Common myeloid progenitor, CD34-positive (primary cell): ENCODE data around the gene NPAS2.

Experiments
- CTCF ChIA-PET: fragments of 350-600 bp; sonication (Branson Sonifier 250); formaldehyde crosslinking; loops from one replicate; lab custom pipeline; 2021; ENCODE audit warnings: antibody characterized with exemption; lab: Charles Lee
- POLR2A ChIA-PET: fragments of 350-600 bp; sonication (Branson Sonifier 250); formaldehyde crosslinking; loops from one replicate; lab custom pipeline; 2021; ENCODE audit warnings: antibody characterized with exemption; lab: Charles Lee
- DNase-seq, 3 donors: peaks; one replicate each; pipeline versions ENCODE4 v3.0.0 to v3.0.0-alpha.2; 2013
- H3K27ac ChIP-seq, 2 experiments: 1 replicate in 1 of 2; 2 replicates in 1 of 2; pipeline ENCODE4 v1.7.0; 2013; ENCODE audit warnings: inconsistent platforms in 2 of 2, low read length in 2 of 2, mild to moderate bottlenecking in 2 of 2, low read depth in 1 of 2, moderate library complexity in 1 of 2; ENCODE audit not compliant: severe bottlenecking in 2 of 2, insufficient read depth in 1 of 2, poor library complexity in 1 of 2
- H3K27me3 ChIP-seq, 5 experiments: replicated peaks in 2 of 5; 1 replicate in 3 of 5; 2 replicates in 2 of 5; pipeline versions ENCODE4 v1.6.1 to v1.7.0; 2013; ENCODE audit warnings: low read length in 4 of 5, mild to moderate bottlenecking in 2 of 5, moderate library complexity in 2 of 5, inconsistent platforms in 1 of 5; ENCODE audit not compliant: insufficient read depth in 5 of 5, control insufficient read depth in 4 of 5
- H3K36me3 ChIP-seq, 4 experiments: 1 replicate in 2 of 4; 2 replicates in 2 of 4; pipeline versions ENCODE4 v1.6.1 to v1.7.0; 2013; ENCODE audit warnings: low read length in 3 of 4, control low read depth in 1 of 4, mild to moderate bottlenecking in 1 of 4; ENCODE audit not compliant: control insufficient read depth in 4 of 4, insufficient read depth in 4 of 4
- H3K4me1 ChIP-seq, 4 experiments: 1 replicate in 3 of 4; 2 replicates in 1 of 4; pipeline versions ENCODE4 v1.6.1 to v1.7.1; 2013; ENCODE audit warnings: low read length in 3 of 4, mild to moderate bottlenecking in 3 of 4, control low read depth in 1 of 4, inconsistent platforms in 1 of 4, moderate library complexity in 1 of 4; ENCODE audit not compliant: control insufficient read depth in 4 of 4, insufficient read depth in 4 of 4; ENCODE audit errors: control extremely low read depth in 1 of 4
- H3K4me3 ChIP-seq, 7 experiments: 1 replicate in 4 of 7; 2 replicates in 3 of 7; pipeline versions ENCODE4 v1.5.1 to v1.7.0; 2013; ENCODE audit warnings: mild to moderate bottlenecking in 7 of 7, low read length in 6 of 7, moderate library complexity in 6 of 7, inconsistent platforms in 2 of 7, low read depth in 2 of 7, control low read depth in 1 of 7; ENCODE audit not compliant: insufficient read depth in 4 of 7, control insufficient read depth in 1 of 7; ENCODE audit errors: extremely low read depth in 1 of 7
- H3K9me3 ChIP-seq, 5 experiments: 1 replicate in 4 of 5; 2 replicates in 1 of 5; pipeline versions ENCODE4 v1.6.1 to v1.7.1; 2013; ENCODE audit warnings: low read length in 4 of 5, mild to moderate bottlenecking in 2 of 5, inconsistent platforms in 1 of 5, low read depth in 1 of 5, moderate library complexity in 1 of 5; ENCODE audit not compliant: control insufficient read depth in 4 of 5, insufficient read depth in 2 of 5; ENCODE audit errors: control extremely low read depth in 1 of 5
- WGBS: methylation state at CpG from one replicate; pipeline ENCODE4 v1.1.5; 2013; ENCODE audit not compliant: insufficient coverage; 5-methylcytosine and 5-hydroxymethylcytosine counted together

The NPAS2 gene

GRCh38 chr2:101007415-101008345 lies 187.7 kb downstream of the NPAS2 start:
- H3K4me3 ChIP-seq: no peak overlapping the region
- peaks cover 8 to 20% (median 15%) of the 10 kb centered on the region in 4 experiments for H3K4me1 ChIP-seq
- H3K27ac ChIP-seq: no peak overlapping the region
- WGBS: 96% methylated on average over 10 of the region's 11 CpGs
- no peaks in the 10 kb centered on the region for H3K9me3 ChIP-seq
- ChIA-PET CTCF (interaction anchor here (1.1 kb wide), 1 partner anchor 190 kb away, joined by 3 read pairs; no protein-coding TSS in a partner anchor), POLR2A (no interaction called here)
- H3K27me3 ChIP-seq: no peaks in the 10 kb centered on the region
- no peak for DNase-seq
- peaks cover 21 to 77% (median 54%) of the 10 kb centered on the region in 4 experiments for H3K36me3 ChIP-seq

GRCh38 chr2:101011152-101011551 lies 191.2 kb downstream of the NPAS2 start:
- 95% methylated on average over 9 of the region's 10 CpGs for WGBS
- Histone ChIP-seq H3K9me3 (peaks cover 0 to 1% (median 0%) of the 10 kb centered on the region in 5 experiments), H3K4me1 (no peaks in the 10 kb centered on the region), H3K27me3 (no peaks in the 10 kb centered on the region), H3K27ac (peak overlapping the region in 1 of 2 experiments; percentile 12), H3K36me3 (peaks cover 20 to 64% (median 35%) of the 10 kb centered on the region in 4 experiments), H3K4me3 (no peak overlapping the region)
- POLR2A ChIA-PET: no interaction called here
- CTCF ChIA-PET: interaction anchor here (2.2 kb wide), 1 partner anchor 192 kb away, joined by 9 read pairs; no protein-coding TSS in a partner anchor
- DNase-seq: no peak

- peaks cover 0 to 1% (median 0%) of the 10 kb centered on the region in 5 experiments for H3K9me3 ChIP-seq
- peaks cover 19 to 54% (median 25%) of the 10 kb centered on the region in 4 experiments for H3K36me3 ChIP-seq
- no peak for DNase-seq
- 60% methylated on average over 1 of the region's 8 CpGs for WGBS
- H3K4me1 ChIP-seq: no peaks in the 10 kb centered on the region
- ChIA-PET CTCF (interaction anchor here (0.6 to 2.2 kb wide), 16 partner anchors 9 to 992 kb away, joined by 3 to 20 read pairs (median 4); partner anchors contain the start of gene RPL31), POLR2A (interaction anchor here (0.6 kb wide), 1 partner anchor 25 kb away, joined by 4 read pairs; no protein-coding TSS in a partner anchor)
- H3K27ac ChIP-seq: no peak overlapping the region
- H3K4me3 ChIP-seq: no peak overlapping the region
- no peaks in the 10 kb centered on the region for H3K27me3 ChIP-seq
These were observed 192.2 kb downstream of the NPAS2 start for GRCh38 chr2:101012054-101012705.

- ChIA-PET POLR2A (interaction anchor here (0.6 kb wide), 1 partner anchor 24 kb away, joined by 4 read pairs; no protein-coding TSS in a partner anchor), CTCF (interaction anchor here (0.8 to 2.2 kb wide), 15 partner anchors 9 to 255 kb away, joined by 3 to 20 read pairs (median 4); partner anchors contain the start of gene RPL31)
These were observed 192.8 kb downstream of the NPAS2 start for GRCh38 chr2:101012706-101013181.

GRCh38 chr2:101014264-101014857 lies 194.4 kb downstream of the NPAS2 start:
- CTCF ChIA-PET: interaction anchor here (0.6 to 2.1 kb wide), 3 partner anchors 10 to 237 kb away, joined by 3 to 10 read pairs (median 4); no protein-coding TSS in a partner anchor
- WGBS: 100% methylated on average over 6 of the region's 6 CpGs
- no peak for DNase-seq
- Histone ChIP-seq H3K27me3 (no peaks in the 10 kb centered on the region), H3K27ac (no peak overlapping the region), H3K4me3 (no peak overlapping the region), H3K9me3 (peaks cover 0 to 1% (median 0%) of the 10 kb centered on the region in 5 experiments), H3K36me3 (peaks cover 18 to 47% (median 24%) of the 10 kb centered on the region in 4 experiments), H3K4me1 (no peaks in the 10 kb centered on the region)
- POLR2A ChIA-PET: no interaction called here

More at GRCh38 chr2:101012706-101013181, 192.8 kb downstream of the NPAS2 start:
- Histone ChIP-seq H3K9me3 (peaks cover 0 to 1% (median 0%) of the 10 kb centered on the region in 5 experiments), H3K4me1 (no peaks in the 10 kb centered on the region), H3K4me3 (no peak overlapping the region), H3K36me3 (peaks cover 16 to 48% (median 22%) of the 10 kb centered on the region in 4 experiments), H3K27me3 (no peaks in the 10 kb centered on the region), H3K27ac (no peak overlapping the region)
- DNase-seq: peak; percentile 42 to 68 (median 50)
- 56% methylated on average over 5 of the region's 5 CpGs for WGBS

- Histone ChIP-seq H3K4me3 (no peak overlapping the region), H3K9me3 (peaks cover 0 to 1% (median 0%) of the 10 kb centered on the region in 5 experiments), H3K27me3 (no peaks in the 10 kb centered on the region), H3K36me3 (peaks cover 15 to 49% (median 26%) of the 10 kb centered on the region in 4 experiments), H3K4me1 (no peaks in the 10 kb centered on the region), H3K27ac (no peak overlapping the region)
- POLR2A ChIA-PET: no interaction called here
- DNase-seq: no peak
- CTCF ChIA-PET: interaction anchor here (0.9 to 1.5 kb wide), 2 partner anchors 10 to 186 kb away, joined by 3 to 7 read pairs; no protein-coding TSS in a partner anchor
- WGBS: no CpG with 5 or more reads among the region's 3 CpGs
These were observed 197.4 kb downstream of the NPAS2 start for GRCh38 chr2:101017371-101017770.
